Upper lobe of left lung (tissue), 6 donors: ENCODE data around the gene ZNF33A. TPM values are rescaled to one million over a fixed set of nuclear protein-coding genes. Genes with fewer than 3 reads are reported as not detected.

ENCODE experiments used
- ATAC-seq, 2 donors: fragments of 200-7000 bp; cut with Tn5 transposase; one replicate each; pipeline ENCODE4 v1.9.1; 2022; ENCODE audit warnings: mild to moderate bottlenecking in 2 of 2, moderate library complexity in 2 of 2; ENCODE audit not compliant: low FRiP score in 2 of 2
- DNase-seq, 2 donors: peaks; one replicate each; pipeline ENCODE4 v3.0.0-alpha.2; 2019 to 2020
- H3K27ac ChIP-seq, 4 donors: fragments of 200-600 bp; sonication (generic); one replicate each; pipeline ENCODE4 v1.5.1; 2016 to 2019
- H3K27me3 ChIP-seq, 4 donors: fragments of 200-600 bp; sonication (generic); one replicate each; pipeline ENCODE4 v1.5.1; 2017 to 2019
- H3K36me3 ChIP-seq, 4 donors: fragments of 200-600 bp; sonication (generic); one replicate each; pipeline ENCODE4 v1.5.1; 2016 to 2019
- H3K4me1 ChIP-seq, 4 donors: fragments of 200-600 bp; sonication (generic); one replicate each; pipeline ENCODE4 v1.5.1; 2018 to 2019
- H3K4me3 ChIP-seq, 4 donors: fragments of 200-600 bp; sonication (generic); one replicate each; pipeline ENCODE4 v1.5.1; 2017 to 2019; ENCODE audit warnings: mild to moderate bottlenecking in 2 of 4, moderate library complexity in 1 of 4
- H3K9me3 ChIP-seq, 4 donors: fragments of 200-600 bp; sonication (generic); one replicate each; pipeline ENCODE4 v1.5.1; 2018 to 2019
- CTCF ChIP-seq, 6 experiments: fragments of 450-650 bp in 4 of 6; fragments of 200-600 bp in 2 of 6; sonication (generic) in 2 of 6; IDR thresholded peaks; one replicate each; pipeline ENCODE4 v1.5.1; 2016 to 2019; ENCODE audit warnings: antibody characterized with exemption in 6 of 6
- EP300 ChIP-seq, 4 donors: sonication (generic); formaldehyde crosslinking; IDR thresholded peaks; one replicate each; pipeline ENCODE4 v1.5.1; 2017; ENCODE audit warnings: antibody characterized with exemption in 4 of 4, control low read depth in 2 of 4
- POLR2A ChIP-seq, 4 donors: fragments of 450-650 bp; IDR thresholded peaks; one replicate each; pipeline ENCODE4 v1.5.1; 2016 to 2017; ENCODE audit warnings: antibody characterized with exemption in 4 of 4, mild to moderate bottlenecking in 2 of 4
- POLR2AphosphoS5 ChIP-seq, 2 donors: sonication (generic); formaldehyde crosslinking; IDR thresholded peaks; one replicate each; pipeline ENCODE4 v1.5.1; 2017; ENCODE audit warnings: antibody characterized with exemption in 2 of 2
- WGBS, 2 donors: methylation state at CpG; one replicate each; pipeline ENCODE4 v1.1.5; 2017 to 2018; 5-methylcytosine and 5-hydroxymethylcytosine counted together
- small RNA-seq, 4 donors: library from RNA; depleted of rRNA; stranded (forward); fragments of <200 nt; gene quantifications; one replicate each; pipeline ENCODE3, GENCODE V24; 2016
- total RNA-seq, 6 donors: library from RNA; depleted of rRNA in 4 of 6; stranded (reverse); fragments of >200 nt in 4 of 6; gene quantifications; one replicate each; pipeline versions ENCODE4 v1.1.0 to v1.2.1, GENCODE V29; 2016 to 2021
- donor health status: DM: no; HTN: no; CAD: no; lungs with moderate emphysema.
- donor health status: DM: no; HTN: yes; CAD: no; lungs with severe emphysema.

The ZNF33A gene
- total RNA-seq, 6 donors from 2014 or later: 20.0 to 49.1 (median 22.9) TPM

GRCh38 chr10:38103756-38104155, 93.3 kb downstream of the ZNF33A start:
- WGBS, 2 donors: 94 to 97% methylated on average over 3 of the region's 3 CpGs
- Histone ChIP-seq H3K27ac (no peak overlapping the region), H3K4me1 (no peaks in the 10 kb centered on the region), H3K9me3 (peaks cover 12 to 71% (median 61%) of the 10 kb centered on the region in 4 donors), H3K27me3 (no peaks in the 10 kb centered on the region), H3K36me3 (peaks cover 5 to 63% (median 43%) of the 10 kb centered on the region in 4 donors), H3K4me3 (no peak overlapping the region)
- DNase-seq (no peak), ATAC-seq (no peak)
- TF ChIP-seq CTCF (IDR thresholded peaks at IDR 0.05) (no peak), EP300 (IDR thresholded peaks at IDR 0.05) (no peak), POLR2AphosphoS5 (IDR thresholded peaks at IDR 0.05) (no peak), POLR2A (IDR thresholded peaks at IDR 0.05) (no peak)

DNA sequence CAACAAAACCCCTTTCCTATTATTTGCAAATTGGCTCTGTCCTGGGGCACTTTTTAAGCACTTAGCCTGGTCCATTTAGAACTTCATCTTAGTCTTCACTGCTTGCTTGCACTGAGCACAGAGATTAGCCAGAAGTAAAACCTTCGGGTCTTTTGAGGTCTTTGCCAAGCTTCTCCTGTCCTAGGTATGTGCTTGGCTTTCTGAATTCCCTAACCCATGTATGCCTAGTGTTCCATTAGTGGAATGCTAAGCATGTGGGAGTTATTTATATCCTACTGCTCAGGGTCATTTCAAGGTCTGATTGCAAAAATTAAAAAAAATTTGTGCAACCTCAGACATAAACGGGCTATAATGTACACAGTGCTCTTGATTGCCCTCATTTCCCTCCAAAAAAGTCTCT, 101.7 kb downstream of the ZNF33A start:
- 89 to 94% methylated on average over 2 of the region's 2 CpGs for WGBS, 2 donors

More for the DNA sequence above, 101.7 kb downstream of the ZNF33A start:
- H3K9me3 ChIP-seq: peaks cover 65 to 99% (median 89%) of the 10 kb centered on the region in 4 donors
- ATAC-seq (no peak), DNase-seq (no peak)
- H3K4me3 ChIP-seq: no peak overlapping the region
- H3K27ac ChIP-seq: no peak overlapping the region
- no peaks in the 10 kb centered on the region for H3K4me1 ChIP-seq
- TF ChIP-seq CTCF (IDR thresholded peaks at IDR 0.05) (no peak), POLR2AphosphoS5 (IDR thresholded peaks at IDR 0.05) (no peak), POLR2A (IDR thresholded peaks at IDR 0.05) (no peak), EP300 (IDR thresholded peaks at IDR 0.05) (no peak)
- peaks cover 13 to 43% (median 37%) of the 10 kb centered on the region in 4 donors for H3K36me3 ChIP-seq
- no peaks in the 10 kb centered on the region for H3K27me3 ChIP-seq

Small RNA genes within 50 kb of the gene (small RNA-seq; reads per million reads assigned to genes)
- gene AL161931.1 (0 reads per million in 4 donors), gene FXYD6P2 (0 reads per million in 4 donors), gene RF00019 (0 reads per million in 4 donors), gene RNU6-795P (0 reads per million in 4 donors)

Other genes starting within 250 kb of the ZNF33A start
- 10 to 100 TPM in 4 of 6 donors, 1 to 10 TPM in 2; 8.5 to 38.8 (median 11.0) TPM for gene ZNF248, start 153.1 kb upstream of the ZNF33A start, total RNA-seq
- 10 to 100 TPM in 3 of 6 donors, 1 to 10 TPM in 3; 8.0 to 21.0 (median 11.1) TPM for gene ZNF25, start 34.0 kb upstream of the ZNF33A start, total RNA-seq
- 10 to 100 TPM; 10.7 to 49.2 (median 17.3) TPM for gene ZNF37A, start 83.7 kb downstream of the ZNF33A start, total RNA-seq